Panc1 (cell line): ENCODE measurements around the gene ZIC4.

ENCODE experiments used
- POLR2AphosphoS5 ChIP-seq: IDR thresholded peaks from 2 replicates; pipeline ENCODE4 v1.6.1; 2012; ENCODE audit warnings: mild to moderate bottlenecking, low read depth, low read length, moderate library complexity
- TF ChIP-seq, protein P1 (sequence below): fragments of 450-650 bp; IDR thresholded peaks from 2 replicates; pipeline ENCODE4 v1.5.1; 2017; ENCODE audit warnings: mild to moderate bottlenecking

GRCh38 chr3:147418808-147419701 lies 12.7 kb upstream of the ZIC4 start:
- TF ChIP-seq, protein P1, sequence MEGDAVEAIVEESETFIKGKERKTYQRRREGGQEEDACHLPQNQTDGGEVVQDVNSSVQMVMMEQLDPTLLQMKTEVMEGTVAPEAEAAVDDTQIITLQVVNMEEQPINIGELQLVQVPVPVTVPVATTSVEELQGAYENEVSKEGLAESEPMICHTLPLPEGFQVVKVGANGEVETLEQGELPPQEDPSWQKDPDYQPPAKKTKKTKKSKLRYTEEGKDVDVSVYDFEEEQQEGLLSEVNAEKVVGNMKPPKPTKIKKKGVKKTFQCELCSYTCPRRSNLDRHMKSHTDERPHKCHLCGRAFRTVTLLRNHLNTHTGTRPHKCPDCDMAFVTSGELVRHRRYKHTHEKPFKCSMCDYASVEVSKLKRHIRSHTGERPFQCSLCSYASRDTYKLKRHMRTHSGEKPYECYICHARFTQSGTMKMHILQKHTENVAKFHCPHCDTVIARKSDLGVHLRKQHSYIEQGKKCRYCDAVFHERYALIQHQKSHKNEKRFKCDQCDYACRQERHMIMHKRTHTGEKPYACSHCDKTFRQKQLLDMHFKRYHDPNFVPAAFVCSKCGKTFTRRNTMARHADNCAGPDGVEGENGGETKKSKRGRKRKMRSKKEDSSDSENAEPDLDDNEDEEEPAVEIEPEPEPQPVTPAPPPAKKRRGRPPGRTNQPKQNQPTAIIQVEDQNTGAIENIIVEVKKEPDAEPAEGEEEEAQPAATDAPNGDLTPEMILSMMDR: no peak
- TF ChIP-seq POLR2AphosphoS5: no peak
